ENCODE measurements around the gene SLX4IP. TPM values are rescaled to one million over a fixed set of nuclear protein-coding genes. Genes with fewer than 3 reads are reported as not detected.
A peak's percentile ranks its signal among the peaks of the same experiment; 100 is the strongest.

Gene SLX4IP
- total and polyA plus RNA-seq, 12 donors, result 2.8 to 8.2 (median 4.8) TPM

- H3K27ac ChIP-seq, result no peak overlapping the region
- DNase-seq, result no peak
- intact Hi-C loops (cut with DNase I), result no loop called here
- WGBS, 4 donors, result 88 to 94% (median 92%) methylated on average over 6 of the region's 6 CpGs
- H3K27me3 ChIP-seq, result no peaks in the 10 kb centered on the region
- no peaks in the 10 kb centered on the region for H3K4me1 ChIP-seq (replicated peaks in 1 of 2)
- TF ChIP-seq POLR2A (IDR thresholded peaks at IDR 0.05), result no peak
- no peak for TF ChIP-seq CTCF (IDR thresholded peaks at IDR 0.05)
- no peak overlapping the region for H3K4me3 ChIP-seq
- no peaks in the 10 kb centered on the region for H3K36me3 ChIP-seq (replicated peaks in 1 of 2)
- H3K9me3 ChIP-seq (replicated peaks in 1 of 3), result no peaks in the 10 kb centered on the region
These were observed 183.6 kb downstream of the SLX4IP start for GRCh38 chr20:10618611-10619245.

- no peaks in the 10 kb centered on the region for H3K9me3 ChIP-seq (replicated peaks in 1 of 3)
- no peaks in the 10 kb centered on the region for H3K27me3 ChIP-seq
- DNase-seq, result no peak
- H3K27ac ChIP-seq, result no peak overlapping the region
- 79 to 91% (median 86%) methylated on average over 3 of the region's 3 CpGs for WGBS, 4 donors
- no peaks in the 10 kb centered on the region for H3K36me3 ChIP-seq (replicated peaks in 1 of 2)
- H3K4me1 ChIP-seq (replicated peaks in 1 of 2), result no peaks in the 10 kb centered on the region
- no peak for TF ChIP-seq CTCF (IDR thresholded peaks at IDR 0.05)
- TF ChIP-seq POLR2A (IDR thresholded peaks at IDR 0.05), result no peak
- H3K4me3 ChIP-seq, result no peak overlapping the region
- intact Hi-C loops (cut with DNase I), result no loop called here
These were observed 184.3 kb downstream of the SLX4IP start for GRCh38 chr20:10619427-10619826.

- no peaks in the 10 kb centered on the region for H3K27me3 ChIP-seq
- H3K27ac ChIP-seq, result no peak overlapping the region
- WGBS, 4 donors, result 82 to 91% (median 89%) methylated on average over 3 of the region's 3 CpGs
- TF ChIP-seq CTCF (IDR thresholded peaks at IDR 0.05) (no peak), POLR2A (IDR thresholded peaks at IDR 0.05) (no peak)
- no peaks in the 10 kb centered on the region for H3K4me1 ChIP-seq (replicated peaks in 1 of 2)
- no peak for DNase-seq
- no peak overlapping the region for H3K4me3 ChIP-seq
- no peaks in the 10 kb centered on the region for H3K9me3 ChIP-seq (replicated peaks in 1 of 3)
- intact Hi-C loops (cut with DNase I), result no loop called here
- H3K36me3 ChIP-seq (replicated peaks in 1 of 2), result no peaks in the 10 kb centered on the region
These were observed 186.0 kb downstream of the SLX4IP start for GRCh38 chr20:10621149-10621548.

GRCh38 chr20:10622657-10623418 is 187.7 kb downstream of the SLX4IP start:
- Histone ChIP-seq H3K9me3 (replicated peaks in 1 of 3) (no peaks in the 10 kb centered on the region), H3K4me1 (replicated peaks in 1 of 2) (no peaks in the 10 kb centered on the region), H3K27me3 (no peaks in the 10 kb centered on the region), H3K4me3 (no peak overlapping the region), H3K36me3 (replicated peaks in 1 of 2) (no peaks in the 10 kb centered on the region), H3K27ac (peak overlapping the region in 2 of 5 donors; percentile 57 to 67)
- DNase-seq, result peak in 1 of 7 donors; percentile 21
- TF ChIP-seq CTCF (IDR thresholded peaks at IDR 0.05), result no peak
- no peak for TF ChIP-seq POLR2A (IDR thresholded peaks at IDR 0.05)
- 65 to 78% (median 68%) methylated on average over 16 of the region's 16 CpGs for WGBS, 4 donors
- intact Hi-C loops (cut with DNase I), result no loop called here

Measured in adrenal gland (tissue), 12 donors.